Stimulated activated naive CD8-positive, alpha-beta T cell treated with anti-CD3 and anti-CD28 coated beads, Interleukin-15, Interleukin-2, amounts not matched to agents 100 U/mL and 50 U/mL, for 24 hours (primary cell): ENCODE data around the gene SRR.
"Not testable (repeated sequence)": the region's sequence is repeated elsewhere in the genome, so short reads cannot be mapped to it uniquely, and the experiment has no call there.

Experiments
- ATAC-seq: fragments of 150-1000 bp; cut with Tn5 transposase; one replicate; pipeline ENCODE4 v1.10.0; 2021
- DNase-seq: peaks from one replicate; pipeline ENCODE4 v3.0.0; 2021

SRR gene

GRCh38 chr17:2289878-2290478 lies 13.8 kb upstream of the SRR start:
- ATAC-seq, result no peak

GRCh38 chr17:2292100-2292499 lies 11.7 kb upstream of the SRR start:
- no peak for ATAC-seq
- DNase-seq, result no peak

More at GRCh38 chr17:2289878-2290478, 13.8 kb upstream of the SRR start:
- DNase-seq, result no peak

- ATAC-seq (peak; percentile 92), DNase-seq (no peak)
Observed at GRCh38 chr17:2295575-2295974, 8.2 kb upstream of the SRR start.

GRCh38 chr17:2297023-2297422 lies 6.7 kb upstream of the SRR start:
- ATAC-seq (no peak), DNase-seq (no peak)

- no peak for DNase-seq
Observed at GRCh38 chr17:2299136-2299535, 4.6 kb upstream of the SRR start.

GRCh38 chr17:2299756-2300155 lies 4.0 kb upstream of the SRR start:
- DNase-seq (no peak), ATAC-seq (no peak)

More at GRCh38 chr17:2299136-2299535, 4.6 kb upstream of the SRR start:
- no peak for ATAC-seq

GRCh38 chr17:2302778-2303203 lies 959 bp upstream of the SRR start:
- no peak for DNase-seq
- ATAC-seq, result no peak

GRCh38 chr17:2304931-2305330 lies 1.2 kb downstream of the SRR start:
- no peak for DNase-seq
- ATAC-seq, result no peak

- ATAC-seq (no peak), DNase-seq (no peak)
Observed at GRCh38 chr17:2309338-2310154, 5.8 kb downstream of the SRR start.

GRCh38 chr17:2312736-2313135 lies 9.0 kb downstream of the SRR start:
- ATAC-seq (no peak), DNase-seq (no peak)

- not testable (repeated sequence) for ATAC-seq, DNase-seq
Observed at GRCh38 chr17:2316916-2317205, 13.1 kb downstream of the SRR start.

- DNase-seq (no peak), ATAC-seq (no peak)
Observed at GRCh38 chr17:2317796-2318195, 14.0 kb downstream of the SRR start.

- ATAC-seq, result no peak
- no peak for DNase-seq
Observed at GRCh38 chr17:2319051-2319450, 15.3 kb downstream of the SRR start.

- ATAC-seq (no peak), DNase-seq (no peak)
Observed at GRCh38 chr17:2321399-2321798, 17.6 kb downstream of the SRR start.

- DNase-seq (no peak), ATAC-seq (no peak)
Observed at GRCh38 chr17:2323629-2324314, 20.0 kb downstream of the SRR start.

- ATAC-seq (no peak), DNase-seq (no peak)
Observed at GRCh38 chr17:2331303-2331702, 27.6 kb downstream of the SRR start.

GRCh38 chr17:2335726-2336214 lies 32.0 kb downstream of the SRR start:
- DNase-seq, result peak; percentile 12
- ATAC-seq, result no peak

- DNase-seq, result peak; percentile 93
Observed at GRCh38 chr17:2336215-2336851, 32.6 kb downstream of the SRR start, which contains the start of gene TSR1. Gene TSR1, minus strand, starts transcription at chr17:2336457. Its CDS starts 30 bp downstream, at chr17:2336427.

GRCh38 chr17:2336852-2337543 lies 33.2 kb downstream of the SRR start, which contains the start of gene SGSM2:
Gene SGSM2, plus strand, starts transcription at chr17:2337501. Its CDS starts 188 bp downstream, at chr17:2337689.
- DNase-seq (peak; percentile 79), ATAC-seq (peak; percentile 51)

More at GRCh38 chr17:2336215-2336851, 32.6 kb downstream of the SRR start, which contains the start of gene TSR1:
- peak; percentile 91 for ATAC-seq

- peak; percentile 69 for DNase-seq
- ATAC-seq, result peak; percentile 21
Observed at GRCh38 chr17:2337544-2338314, 34.0 kb downstream of the SRR start.

GRCh38 chr17:2338315-2338657 lies 34.5 kb downstream of the SRR start:
- DNase-seq (peak; percentile 15), ATAC-seq (no peak)
